ENCODE measurements around the gene FLVCR2. TPM values are rescaled to one million over a fixed set of nuclear protein-coding genes. Genes with fewer than 3 reads are reported as not detected.

FLVCR2 gene
- total RNA-seq, 1 donor from 2014 or later: 3.4 TPM

DNA sequence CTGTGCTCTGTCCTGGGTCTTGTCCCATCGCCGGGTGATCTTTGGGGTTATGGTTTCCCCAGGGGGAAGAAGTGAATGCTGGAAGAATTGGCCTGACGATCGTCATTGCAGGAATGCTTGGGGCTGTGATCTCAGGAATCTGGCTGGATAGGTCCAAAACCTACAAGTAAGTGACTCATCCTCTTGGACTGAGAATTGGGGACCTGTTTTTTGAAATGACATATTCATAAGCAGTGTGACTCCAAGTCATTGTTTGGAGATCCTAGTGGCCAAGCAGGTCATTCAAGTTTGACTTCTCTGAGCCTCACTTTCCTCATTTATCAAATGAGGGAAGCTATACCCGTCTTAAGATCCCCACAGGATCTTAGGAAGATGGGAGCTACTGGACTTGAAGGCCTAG is 56.4 kb downstream of the FLVCR2 start:
- intact Hi-C loops (cut with DNase I): no loop called here
- Histone ChIP-seq H3K27ac (no peak overlapping the region), H3K36me3 (no peaks in the 10 kb centered on the region), H3K9me3 (no peaks in the 10 kb centered on the region), H3K4me3 (no peak overlapping the region), H3K4me1 (no peaks in the 10 kb centered on the region), H3K27me3 (no peaks in the 10 kb centered on the region)
- TF ChIP-seq, protein P1, sequence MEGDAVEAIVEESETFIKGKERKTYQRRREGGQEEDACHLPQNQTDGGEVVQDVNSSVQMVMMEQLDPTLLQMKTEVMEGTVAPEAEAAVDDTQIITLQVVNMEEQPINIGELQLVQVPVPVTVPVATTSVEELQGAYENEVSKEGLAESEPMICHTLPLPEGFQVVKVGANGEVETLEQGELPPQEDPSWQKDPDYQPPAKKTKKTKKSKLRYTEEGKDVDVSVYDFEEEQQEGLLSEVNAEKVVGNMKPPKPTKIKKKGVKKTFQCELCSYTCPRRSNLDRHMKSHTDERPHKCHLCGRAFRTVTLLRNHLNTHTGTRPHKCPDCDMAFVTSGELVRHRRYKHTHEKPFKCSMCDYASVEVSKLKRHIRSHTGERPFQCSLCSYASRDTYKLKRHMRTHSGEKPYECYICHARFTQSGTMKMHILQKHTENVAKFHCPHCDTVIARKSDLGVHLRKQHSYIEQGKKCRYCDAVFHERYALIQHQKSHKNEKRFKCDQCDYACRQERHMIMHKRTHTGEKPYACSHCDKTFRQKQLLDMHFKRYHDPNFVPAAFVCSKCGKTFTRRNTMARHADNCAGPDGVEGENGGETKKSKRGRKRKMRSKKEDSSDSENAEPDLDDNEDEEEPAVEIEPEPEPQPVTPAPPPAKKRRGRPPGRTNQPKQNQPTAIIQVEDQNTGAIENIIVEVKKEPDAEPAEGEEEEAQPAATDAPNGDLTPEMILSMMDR (IDR thresholded peaks at IDR 0.05): no peak
- DNase-seq (ENCODE audit: low spot score in 2 of 2): no peak

DNA sequence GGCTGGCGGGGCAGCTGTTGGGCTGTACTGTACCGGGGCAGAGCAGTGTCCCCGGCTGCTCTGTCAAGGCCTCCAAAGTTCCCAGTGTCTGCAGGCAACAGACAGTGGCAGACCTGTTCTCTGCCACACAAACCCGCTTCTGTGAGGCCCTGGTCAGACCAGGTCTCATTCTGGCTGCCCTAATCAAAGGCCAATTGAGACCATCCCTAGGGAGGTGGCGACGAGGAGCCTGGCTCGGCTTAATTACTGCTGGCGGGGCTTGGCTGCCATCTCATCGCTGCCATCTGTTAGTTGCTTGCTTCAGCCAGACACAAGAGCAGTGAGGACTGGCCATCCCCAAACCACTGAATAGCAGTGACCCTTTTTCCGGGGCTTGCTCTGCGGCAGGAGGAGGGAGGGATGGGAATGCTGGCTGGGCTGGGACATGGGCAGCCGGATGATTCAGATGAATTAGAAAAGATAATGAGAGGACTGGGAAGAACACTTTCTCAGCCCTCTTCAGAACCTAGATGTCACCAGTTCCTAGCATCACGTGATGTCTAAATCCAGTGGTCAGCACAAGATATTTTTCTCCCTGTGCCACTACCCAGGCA is 57.8 kb downstream of the FLVCR2 start:
- Histone ChIP-seq H3K4me1 (no peaks in the 10 kb centered on the region), H3K27me3 (no peaks in the 10 kb centered on the region), H3K27ac (no peak overlapping the region), H3K4me3 (no peak overlapping the region), H3K9me3 (no peaks in the 10 kb centered on the region), H3K36me3 (no peaks in the 10 kb centered on the region)
- intact Hi-C loops (cut with DNase I): no loop called here
- TF ChIP-seq, protein P1 (IDR thresholded peaks at IDR 0.05): no peak
- DNase-seq (ENCODE audit: low spot score in 2 of 2): no peak

DNA sequence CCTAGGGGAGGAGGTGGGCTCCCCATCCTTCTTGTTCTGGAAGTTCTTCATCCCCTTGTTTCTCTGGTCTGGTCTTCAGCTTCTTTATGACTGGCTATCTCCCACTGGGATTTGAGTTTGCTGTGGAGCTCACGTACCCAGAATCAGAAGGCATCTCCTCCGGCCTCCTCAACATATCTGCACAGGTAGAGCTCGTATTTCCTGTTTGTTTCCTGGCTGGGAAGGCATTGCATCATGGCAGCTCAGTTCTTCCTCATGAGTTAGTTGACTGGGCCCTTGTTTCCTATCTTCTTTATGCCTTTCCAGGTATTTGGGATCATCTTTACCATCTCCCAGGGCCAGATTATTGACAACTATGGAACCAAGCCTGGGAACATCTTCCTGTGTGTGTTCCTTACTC is 62.5 kb downstream of the FLVCR2 start:
- Histone ChIP-seq H3K4me1 (no peaks in the 10 kb centered on the region), H3K9me3 (no peaks in the 10 kb centered on the region), H3K27me3 (no peaks in the 10 kb centered on the region), H3K27ac (no peak overlapping the region), H3K36me3 (no peaks in the 10 kb centered on the region), H3K4me3 (no peak overlapping the region)
- no peak for DNase-seq (ENCODE audit: low spot score in 2 of 2)
- TF ChIP-seq, protein P1 (IDR thresholded peaks at IDR 0.05): no peak
- intact Hi-C loops (cut with DNase I): no loop called here

DNA sequence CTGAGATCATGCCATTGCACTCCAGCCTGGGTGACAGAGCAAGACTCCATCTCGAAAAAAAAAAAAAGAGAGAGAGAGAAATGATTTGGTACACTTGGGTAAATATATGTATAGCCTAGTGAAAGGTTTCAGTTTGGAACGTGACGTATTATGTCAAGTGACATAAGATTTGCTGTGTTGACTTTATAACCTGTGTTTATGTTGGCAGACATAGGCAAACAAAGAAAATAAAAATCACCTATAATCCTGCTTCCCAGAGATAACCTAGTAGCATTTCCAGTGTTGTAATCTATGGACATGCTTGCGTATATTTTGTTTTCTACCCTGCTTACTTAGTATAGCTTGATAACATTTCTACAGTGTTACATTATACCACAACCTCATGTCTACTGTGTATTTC is 65.6 kb downstream of the FLVCR2 start:
- DNase-seq (ENCODE audit: low spot score in 2 of 2): no peak
- intact Hi-C loops (cut with DNase I): no loop called here
- TF ChIP-seq, protein P1 (IDR thresholded peaks at IDR 0.05): no peak
- Histone ChIP-seq H3K4me3 (no peak overlapping the region), H3K36me3 (no peaks in the 10 kb centered on the region), H3K4me1 (peaks cover 0 to 6% of the 10 kb centered on the region in 2 donors), H3K9me3 (no peaks in the 10 kb centered on the region), H3K27ac (no peak overlapping the region), H3K27me3 (no peaks in the 10 kb centered on the region)

DNA sequence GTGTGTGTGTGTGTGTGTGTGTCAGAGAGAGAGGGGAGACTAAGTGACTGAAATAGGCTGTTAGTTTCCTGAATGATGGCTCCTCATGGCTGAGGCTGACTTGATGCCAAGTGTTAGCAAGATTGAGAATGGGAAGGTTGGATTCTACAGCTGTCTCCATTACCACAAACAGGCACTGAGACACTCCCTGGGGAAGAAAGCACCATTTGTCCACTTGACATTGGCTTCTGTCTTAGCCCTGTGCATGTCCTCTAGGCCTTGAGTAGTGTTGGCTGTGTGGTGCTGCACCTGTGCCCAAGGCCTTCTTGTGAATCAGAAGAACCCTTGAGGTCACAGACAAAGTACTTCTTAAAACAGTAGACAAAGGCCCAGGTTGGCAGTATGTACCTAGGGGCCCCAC is 66.6 kb downstream of the FLVCR2 start:
- peaks cover 7 to 8% of the 10 kb centered on the region in 2 donors for H3K36me3 ChIP-seq
- H3K9me3 ChIP-seq: no peaks in the 10 kb centered on the region
- H3K4me1 ChIP-seq: peaks cover 0 to 6% of the 10 kb centered on the region in 2 donors
- no peak overlapping the region for H3K27ac ChIP-seq
- H3K4me3 ChIP-seq: no peak overlapping the region
- TF ChIP-seq, protein P1 (IDR thresholded peaks at IDR 0.05): no peak
- intact Hi-C loops (cut with DNase I): no loop called here
- no peaks in the 10 kb centered on the region for H3K27me3 ChIP-seq
- no peak for DNase-seq (ENCODE audit: low spot score in 2 of 2)

DNA sequence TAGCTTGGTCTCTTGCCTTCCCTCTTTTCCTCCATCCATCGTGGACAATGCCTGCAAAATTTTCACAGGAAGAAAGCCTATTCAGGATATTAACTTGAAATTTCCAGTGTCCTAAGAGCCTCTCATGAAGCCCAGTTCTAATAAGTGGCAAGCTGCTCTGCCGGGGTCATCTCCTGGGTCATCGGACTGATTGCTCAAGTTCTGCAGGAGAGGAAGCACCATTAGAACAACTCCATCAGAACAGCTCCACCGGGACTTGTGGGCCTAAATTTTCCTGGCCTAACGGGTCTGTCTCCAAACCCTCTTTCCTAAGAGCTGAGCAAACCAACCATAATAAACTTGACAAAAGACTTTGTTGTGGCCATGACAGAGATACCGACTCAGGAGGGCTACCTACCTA is 68.3 kb downstream of the FLVCR2 start:
- intact Hi-C loops (cut with DNase I): no loop called here
- peaks cover 0 to 6% of the 10 kb centered on the region in 2 donors for H3K4me1 ChIP-seq
- TF ChIP-seq, protein P1 (IDR thresholded peaks at IDR 0.05): no peak
- DNase-seq (ENCODE audit: low spot score in 2 of 2): no peak
- H3K27me3 ChIP-seq: no peaks in the 10 kb centered on the region
- H3K9me3 ChIP-seq: no peaks in the 10 kb centered on the region
- H3K27ac ChIP-seq: no peak overlapping the region
- peaks cover 24% of the 10 kb centered on the region in 2 donors for H3K36me3 ChIP-seq
- no peak overlapping the region for H3K4me3 ChIP-seq
